HepG2 (cell line): Measurements from ENCODE around the gene ALLC.

Source experiments
- ASH2L ChIP-seq: fragments of 300-600, 200-600 bp; sonication (generic); IDR thresholded peaks from 2 replicates; pipeline ENCODE4 v1.7.0; 2017; ENCODE audit warnings: low read depth, mild to moderate bottlenecking, moderate library complexity, mixed read lengths, low read length; ENCODE audit not compliant: insufficient read length
- EZH2 ChIP-seq: conservative IDR thresholded peaks from 2 replicates; pipeline ENCODE4 v1.6.1; 2012; ENCODE audit warnings: mild to moderate bottlenecking, low read depth, low read length, moderate library complexity
- RCOR2 ChIP-seq: IDR thresholded peaks from 2 replicates; pipeline ENCODE4 v1.6.1; 2016; ENCODE audit warnings: missing biosample characterization, missing genetic modification reagents
- SMC3 ChIP-seq: IDR thresholded peaks from 2 replicates; pipeline ENCODE4 v1.6.1; 2011; ENCODE audit warnings: low read length, improper control_type of control experiment
- ZC3H4 ChIP-seq: sonication (generic); formaldehyde crosslinking; IDR thresholded peaks from 2 replicates; pipeline ENCODE4 v1.4.0; 2020; ENCODE audit warnings: missing genetic modification reagents, borderline replicate concordance
- ZNF362 ChIP-seq: sonication (generic); formaldehyde crosslinking; IDR thresholded peaks from 2 replicates; pipeline ENCODE4 v1.4.0; 2020; ENCODE audit warnings: missing genetic modification reagents, mild to moderate bottlenecking, borderline replicate concordance
- TF ChIP-seq, protein P1 (sequence below): sonication (generic); formaldehyde crosslinking; IDR thresholded peaks from 2 replicates; pipeline ENCODE4 v1.5.0; 2020; ENCODE audit warnings: mild to moderate bottlenecking, missing genetic modification reagents, moderate library complexity
- TF ChIP-seq, protein P2 (sequence below): IDR thresholded peaks from 2 replicates; pipeline ENCODE4 v1.6.1; 2016; ENCODE audit warnings: control low read depth

DNA sequence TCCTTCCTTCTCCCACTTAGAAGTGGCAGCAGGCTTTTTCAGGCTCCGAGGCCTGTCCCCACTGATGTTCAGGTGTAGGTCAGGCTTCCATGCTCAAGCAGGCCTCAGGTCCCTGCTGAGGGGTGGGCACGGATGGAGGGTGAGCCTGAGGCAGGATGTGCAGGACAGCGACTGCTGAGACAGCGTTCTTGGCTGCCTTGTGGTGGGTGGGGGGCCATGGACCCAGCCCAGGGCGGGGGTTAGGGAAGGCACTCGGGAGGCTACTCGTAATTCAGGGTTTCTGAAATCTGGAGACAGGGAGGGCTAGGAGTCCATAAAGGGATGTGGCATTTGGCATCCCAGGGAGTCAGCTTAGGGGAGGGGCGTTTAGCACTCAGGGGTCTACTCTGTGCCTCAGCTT lies 32.8 kb upstream of the ALLC start:
- TF ChIP-seq, protein P1, sequence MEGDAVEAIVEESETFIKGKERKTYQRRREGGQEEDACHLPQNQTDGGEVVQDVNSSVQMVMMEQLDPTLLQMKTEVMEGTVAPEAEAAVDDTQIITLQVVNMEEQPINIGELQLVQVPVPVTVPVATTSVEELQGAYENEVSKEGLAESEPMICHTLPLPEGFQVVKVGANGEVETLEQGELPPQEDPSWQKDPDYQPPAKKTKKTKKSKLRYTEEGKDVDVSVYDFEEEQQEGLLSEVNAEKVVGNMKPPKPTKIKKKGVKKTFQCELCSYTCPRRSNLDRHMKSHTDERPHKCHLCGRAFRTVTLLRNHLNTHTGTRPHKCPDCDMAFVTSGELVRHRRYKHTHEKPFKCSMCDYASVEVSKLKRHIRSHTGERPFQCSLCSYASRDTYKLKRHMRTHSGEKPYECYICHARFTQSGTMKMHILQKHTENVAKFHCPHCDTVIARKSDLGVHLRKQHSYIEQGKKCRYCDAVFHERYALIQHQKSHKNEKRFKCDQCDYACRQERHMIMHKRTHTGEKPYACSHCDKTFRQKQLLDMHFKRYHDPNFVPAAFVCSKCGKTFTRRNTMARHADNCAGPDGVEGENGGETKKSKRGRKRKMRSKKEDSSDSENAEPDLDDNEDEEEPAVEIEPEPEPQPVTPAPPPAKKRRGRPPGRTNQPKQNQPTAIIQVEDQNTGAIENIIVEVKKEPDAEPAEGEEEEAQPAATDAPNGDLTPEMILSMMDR (CRISPR knock-in tag): no peak
- TF ChIP-seq, protein P2, sequence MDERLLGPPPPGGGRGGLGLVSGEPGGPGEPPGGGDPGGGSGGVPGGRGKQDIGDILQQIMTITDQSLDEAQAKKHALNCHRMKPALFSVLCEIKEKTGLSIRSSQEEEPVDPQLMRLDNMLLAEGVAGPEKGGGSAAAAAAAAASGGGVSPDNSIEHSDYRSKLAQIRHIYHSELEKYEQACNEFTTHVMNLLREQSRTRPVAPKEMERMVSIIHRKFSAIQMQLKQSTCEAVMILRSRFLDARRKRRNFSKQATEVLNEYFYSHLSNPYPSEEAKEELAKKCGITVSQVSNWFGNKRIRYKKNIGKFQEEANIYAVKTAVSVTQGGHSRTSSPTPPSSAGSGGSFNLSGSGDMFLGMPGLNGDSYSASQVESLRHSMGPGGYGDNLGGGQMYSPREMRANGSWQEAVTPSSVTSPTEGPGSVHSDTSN (CRISPR knock-in tag): no peak
- TF ChIP-seq SMC3 (no peak), ASH2L (no peak), ZNF362 (CRISPR knock-in tag) (no peak), EZH2 (no peak), RCOR2 (no peak), ZC3H4 (CRISPR knock-in tag) (no peak)
